SJCRH30 (cell line): ENCODE measurements around the gene CLDN4. TPM values are rescaled to one million over a fixed set of nuclear protein-coding genes. Genes with fewer than 3 reads are reported as not detected.
"Not testable (repeated sequence)": the region's sequence is repeated elsewhere in the genome, so short reads cannot be mapped to it uniquely, and the experiment has no call there.

ENCODE experiments used
- DNase-seq, 2 experiments: peaks; one replicate each; pipeline ENCODE4 v3.0.0-alpha.2; 2015 to 2020
- H3K27ac ChIP-seq: fragments of 250-450 bp; sonication (Bioruptor Pico); 2 replicates; pipeline ENCODE4 v1.5.1; 2020; ENCODE audit warnings: mild to moderate bottlenecking, moderate library complexity
- H3K27me3 ChIP-seq: fragments of 250-450 bp; sonication (Bioruptor Pico); 2 replicates; pipeline ENCODE4 v1.5.1; 2020; ENCODE audit warnings: mild to moderate bottlenecking, moderate library complexity
- H3K36me3 ChIP-seq: fragments of 250-450 bp; sonication (Bioruptor Pico); 2 replicates; pipeline ENCODE4 v1.5.1; 2020; ENCODE audit warnings: mild to moderate bottlenecking, moderate library complexity
- H3K4me1 ChIP-seq: fragments of 250-450 bp; sonication (Bioruptor Pico); 2 replicates; pipeline ENCODE4 v1.5.1; 2020; ENCODE audit warnings: mild to moderate bottlenecking, moderate library complexity
- H3K4me3 ChIP-seq: fragments of 250-450 bp; sonication (Bioruptor Pico); 2 replicates; pipeline ENCODE4 v1.5.1; 2020; ENCODE audit warnings: mild to moderate bottlenecking, moderate library complexity
- H3K9me3 ChIP-seq: fragments of 250-450 bp; sonication (Bioruptor Pico); replicated peaks from 2 replicates; pipeline ENCODE4 v1.5.1; 2020; ENCODE audit warnings: mild to moderate bottlenecking, moderate library complexity
- total RNA-seq: library from RNA; depleted of rRNA; stranded (reverse); fragments of >200 nt; shearing (Covaris generic); gene quantifications from 2 replicates; pipeline ENCODE4 v1.2.3, GENCODE V29; 2014

The CLDN4 gene
- total RNA-seq, 1 experiment from 2014 or later, result 0.06 TPM

DNA sequence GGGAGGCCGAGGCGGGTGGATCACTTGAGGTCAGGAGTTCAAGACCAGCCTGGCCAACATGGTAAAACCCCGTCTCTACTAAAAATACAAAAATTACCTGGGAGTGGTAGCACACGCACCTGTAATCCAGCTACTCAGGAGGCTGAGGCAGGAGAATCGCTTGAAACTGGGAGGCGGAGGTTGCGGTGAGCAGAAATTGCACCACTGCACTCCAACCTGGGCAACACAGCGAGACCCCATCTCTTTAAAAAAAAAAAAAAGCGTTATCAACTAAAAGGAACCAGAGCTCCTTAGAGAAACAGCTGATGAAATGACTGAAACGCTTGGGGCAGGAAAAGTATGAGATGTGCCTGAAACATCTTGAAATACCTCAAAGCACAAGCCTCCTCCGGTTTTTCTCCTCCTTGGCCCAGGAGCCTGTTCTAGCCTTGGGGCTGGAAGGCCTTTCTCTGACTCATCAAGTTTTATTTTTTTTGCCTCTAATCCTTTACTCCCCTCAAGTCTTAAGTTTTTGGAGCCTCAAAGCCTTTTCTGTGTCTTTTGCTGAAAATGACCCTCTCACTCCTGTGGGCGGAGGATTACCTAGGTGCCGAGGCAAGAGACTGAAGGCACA is 14.2 kb downstream of the CLDN4 start:
- Histone ChIP-seq H3K4me3 (no peak overlapping the region), H3K36me3 (no peaks in the 10 kb centered on the region), H3K4me1 (no peaks in the 10 kb centered on the region; the same call in 1 of the 2 replicates), H3K9me3 (0 out of 2 replicates have a peak, but pooled peaks cover 6% of the 10 kb centered on the region), H3K27ac (no peak overlapping the region), H3K27me3 (no peaks in the 10 kb centered on the region)
- DNase-seq, result no peak

DNA sequence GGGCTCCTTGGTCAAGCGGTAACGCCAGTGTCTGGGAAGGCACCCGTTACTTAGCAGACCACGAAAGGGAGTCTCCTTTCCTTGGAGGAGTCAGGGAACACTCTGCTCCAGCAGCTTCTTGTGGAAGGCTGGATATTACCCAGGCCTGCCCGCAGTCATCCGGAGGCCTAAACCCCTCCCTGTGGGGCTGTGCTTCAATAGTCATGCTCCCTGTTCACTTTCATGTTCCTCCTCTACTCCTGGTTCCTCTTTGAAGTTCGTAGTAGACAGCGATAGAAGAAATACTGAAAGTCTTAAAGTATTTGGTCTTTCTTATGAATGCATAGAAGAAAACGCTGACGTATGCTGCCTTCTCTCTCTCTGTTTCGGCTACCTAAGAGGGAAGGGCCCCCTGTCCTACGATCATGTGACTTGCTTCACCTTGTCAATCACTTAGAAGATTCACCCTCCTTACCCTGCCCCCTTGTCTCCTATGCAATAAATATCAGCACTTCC is 15.0 kb downstream of the CLDN4 start:
- H3K27ac ChIP-seq, DNase-seq, H3K27me3 ChIP-seq, H3K36me3 ChIP-seq, H3K4me1 ChIP-seq, H3K4me3 ChIP-seq, H3K9me3 ChIP-seq: not testable (repeated sequence)

DNA sequence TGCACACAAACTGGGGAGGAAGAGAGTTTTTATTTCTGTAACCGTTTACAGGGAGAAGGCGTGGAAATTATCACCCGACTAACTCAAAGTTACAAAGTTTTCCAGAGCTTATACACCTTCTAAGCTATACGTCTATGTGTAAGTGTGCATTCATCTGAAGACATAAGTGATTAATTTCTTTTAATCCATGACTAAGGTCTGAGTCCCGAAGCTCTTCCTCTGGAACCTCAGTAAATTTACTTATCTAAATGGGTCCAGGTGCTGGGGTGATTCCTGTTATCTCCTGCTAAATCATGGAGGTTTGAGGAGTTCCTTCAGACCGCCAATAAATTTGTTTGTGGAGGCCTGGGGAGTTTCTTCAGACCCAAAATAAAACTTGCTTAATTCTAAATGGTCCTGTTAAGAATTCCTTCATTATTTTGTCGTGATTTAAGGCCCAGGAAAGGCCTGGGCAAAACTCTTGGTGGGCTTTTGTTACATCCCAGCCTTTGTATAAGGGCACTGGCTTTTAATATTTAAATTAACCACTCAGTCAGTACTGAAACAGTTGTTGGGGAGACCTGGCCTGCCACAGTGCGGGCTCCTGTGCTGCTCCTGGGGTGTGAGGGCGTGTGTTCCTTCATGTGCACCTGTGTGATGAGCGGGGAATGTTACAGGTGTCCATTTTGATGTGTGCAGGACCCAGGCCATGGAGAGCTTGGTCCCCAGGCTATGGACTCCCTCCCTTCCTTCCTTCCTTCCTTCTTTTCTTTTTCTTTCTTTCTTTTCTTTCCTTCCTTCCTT is 17.3 kb downstream of the CLDN4 start:
- Histone ChIP-seq H3K4me3 (no peak overlapping the region), H3K27ac (no peak overlapping the region), H3K9me3 (0 out of 2 replicates have a peak, but pooled peaks cover 6% of the 10 kb centered on the region), H3K27me3 (no peaks in the 10 kb centered on the region), H3K36me3 (no peaks in the 10 kb centered on the region), H3K4me1 (peaks cover 14% of the 10 kb centered on the region)
- no peak for DNase-seq

DNA sequence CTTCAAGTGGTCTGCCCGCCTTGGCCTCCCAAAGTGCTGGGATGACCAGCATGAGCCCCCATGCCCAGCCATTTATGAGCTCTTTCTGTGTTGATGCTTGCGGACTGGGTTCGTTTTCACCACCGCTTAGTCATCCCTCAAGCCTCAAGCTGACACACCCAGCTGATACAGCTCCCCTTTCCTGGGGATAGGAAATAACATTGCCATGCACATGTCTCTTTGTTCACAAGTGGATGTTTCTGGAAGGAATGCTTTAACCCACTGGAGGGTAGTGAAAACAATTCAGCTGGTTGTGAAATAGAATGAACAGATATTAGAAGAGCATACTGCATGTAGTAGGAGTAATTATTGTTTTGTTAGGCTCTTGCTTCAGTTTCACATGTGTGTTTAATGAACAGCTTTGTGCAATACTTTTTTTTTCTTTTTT is 20.0 kb downstream of the CLDN4 start:
- peak in 1 of 2 experiments; percentile 50 for DNase-seq
- Histone ChIP-seq H3K9me3 (0 out of 2 replicates have a peak, but pooled peaks cover 6% of the 10 kb centered on the region), H3K36me3 (no peaks in the 10 kb centered on the region), H3K27ac (peak overlapping the region; percentile 49), H3K4me1 (peaks cover 14% of the 10 kb centered on the region), H3K4me3 (no peak overlapping the region), H3K27me3 (peaks cover 11% of the 10 kb centered on the region; the same call in 1 of the 2 replicates)

DNA sequence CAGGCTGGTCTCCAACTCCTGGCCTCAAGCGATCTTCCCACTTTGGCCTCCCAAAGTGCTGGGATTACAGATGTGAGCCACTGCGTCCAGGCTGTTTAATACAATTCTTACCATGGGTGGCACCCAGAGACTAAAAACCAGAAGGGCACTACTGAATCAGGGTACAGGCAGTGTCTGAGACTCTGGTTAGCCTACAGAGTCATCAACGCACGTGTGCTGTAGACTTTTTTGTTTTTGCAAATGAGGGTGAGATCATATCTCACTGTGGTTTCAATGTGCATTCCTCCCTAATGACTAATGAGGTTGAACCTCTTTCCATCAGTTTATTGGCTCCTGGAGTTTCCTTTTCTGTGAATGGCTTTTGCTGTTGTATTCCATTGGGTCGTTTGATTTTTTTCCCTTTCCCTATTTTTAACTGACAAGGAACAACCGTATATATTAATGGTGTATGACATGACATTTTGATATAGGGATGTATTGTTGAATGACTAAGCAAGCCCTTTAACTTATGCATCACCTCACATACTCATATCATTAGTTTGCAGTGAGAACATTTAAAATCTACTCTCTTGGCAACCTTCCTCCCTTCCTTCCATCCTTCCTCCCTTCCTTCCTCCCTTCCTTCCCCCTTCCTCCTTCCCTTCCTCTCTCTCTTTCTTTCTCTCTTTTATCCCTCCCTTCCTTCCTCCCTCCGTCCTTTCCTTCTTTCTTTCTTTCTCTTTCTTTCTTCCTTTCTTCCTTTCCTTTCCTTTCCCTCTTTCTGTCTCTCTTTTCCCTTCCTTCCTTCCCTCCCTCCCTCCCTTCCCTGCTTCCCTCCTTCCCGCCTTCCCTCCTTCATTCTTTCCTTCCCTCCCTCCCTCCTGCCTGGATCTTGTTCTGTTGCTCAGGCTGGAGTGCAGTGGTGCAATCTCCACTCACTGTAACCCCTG is 20.9 kb downstream of the CLDN4 start:
- Histone ChIP-seq H3K4me3 (no peak overlapping the region), H3K27me3 (peaks cover 11% of the 10 kb centered on the region; the same call in 1 of the 2 replicates), H3K27ac (peak overlapping the region; percentile 49), H3K36me3 (no peaks in the 10 kb centered on the region), H3K4me1 (peaks cover 14% of the 10 kb centered on the region), H3K9me3 (0 out of 2 replicates have a peak, but pooled peaks cover 6% of the 10 kb centered on the region)
- DNase-seq, result peak; percentile 49 to 83

DNA sequence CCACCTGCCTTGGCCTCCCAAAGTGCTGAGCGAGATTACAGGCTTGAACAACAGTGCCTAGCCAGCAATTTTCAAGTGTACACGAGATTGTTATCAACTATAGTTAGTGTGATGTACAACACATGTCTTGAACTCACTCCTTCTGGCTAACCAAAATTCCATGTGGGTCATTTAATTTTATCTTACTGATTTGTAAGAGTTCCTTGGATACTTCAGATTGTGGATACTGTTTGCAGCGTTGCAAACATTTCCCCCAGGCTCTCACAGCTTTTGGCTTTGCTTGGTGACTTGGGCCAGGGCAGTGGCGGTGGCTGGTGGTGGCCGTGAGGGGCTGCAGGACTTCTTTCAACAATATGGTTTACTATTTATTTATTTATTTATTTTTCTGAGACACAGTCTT is 21.7 kb downstream of the CLDN4 start:
- Histone ChIP-seq H3K36me3 (no peaks in the 10 kb centered on the region), H3K27ac (no peak overlapping the region), H3K27me3 (peaks cover 11% of the 10 kb centered on the region; the same call in 1 of the 2 replicates), H3K4me3 (no peak overlapping the region), H3K4me1 (peaks cover 14% of the 10 kb centered on the region), H3K9me3 (0 out of 2 replicates have a peak, but pooled peaks cover 6% of the 10 kb centered on the region)
- no peak for DNase-seq

DNA sequence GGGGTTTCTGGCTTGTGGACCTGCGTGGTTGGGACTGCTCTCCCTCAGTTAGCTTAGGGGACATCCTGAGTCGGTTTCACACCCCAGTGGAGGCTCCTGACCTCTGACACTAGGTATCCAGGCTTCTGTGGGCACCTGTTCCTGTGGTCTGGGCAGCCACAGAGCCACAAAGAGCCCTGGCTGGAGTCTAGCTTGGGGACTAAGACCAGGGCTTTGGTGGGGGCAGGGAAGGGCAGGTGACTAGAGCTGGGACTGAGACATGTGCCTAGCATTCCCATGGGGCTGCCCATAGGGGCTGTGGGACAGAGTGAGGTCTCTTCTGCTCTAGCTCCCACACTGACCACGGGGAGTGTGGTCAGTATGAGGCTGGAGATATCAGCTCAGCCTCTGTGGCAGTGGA is 26.1 kb downstream of the CLDN4 start:
- Histone ChIP-seq H3K9me3 (no peaks in the 10 kb centered on the region), H3K36me3 (no peaks in the 10 kb centered on the region), H3K4me3 (no peak overlapping the region), H3K4me1 (no peaks in the 10 kb centered on the region), H3K27ac (no peak overlapping the region), H3K27me3 (peaks cover 11% of the 10 kb centered on the region; the same call in 1 of the 2 replicates)
- no peak for DNase-seq

DNA sequence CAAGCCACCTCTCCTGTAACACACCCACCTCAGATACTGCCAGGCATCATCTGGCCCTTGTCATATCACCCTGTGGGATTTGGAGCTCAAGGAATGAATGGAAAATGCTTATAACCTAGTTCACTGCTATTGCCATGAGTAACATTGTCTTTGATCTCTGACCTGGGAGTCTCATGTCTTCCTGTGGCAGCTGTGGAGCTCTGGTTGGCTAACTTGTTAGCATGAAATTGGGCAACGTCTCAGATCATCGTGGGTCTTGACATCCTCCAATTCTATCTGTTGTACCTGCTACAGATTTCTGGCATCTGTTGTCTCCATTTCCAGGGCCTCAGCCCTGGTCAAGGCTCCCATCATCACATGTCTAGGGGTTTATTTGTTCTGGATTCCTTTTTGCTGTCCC is 28.0 kb downstream of the CLDN4 start:
- peaks cover 11% of the 10 kb centered on the region; the same call in 1 of the 2 replicates for H3K27me3 ChIP-seq
- DNase-seq, result no peak
- no peaks in the 10 kb centered on the region for H3K9me3 ChIP-seq
- no peak overlapping the region for H3K27ac ChIP-seq
- no peaks in the 10 kb centered on the region for H3K36me3 ChIP-seq
- H3K4me3 ChIP-seq, result no peak overlapping the region
- H3K4me1 ChIP-seq, result no peaks in the 10 kb centered on the region

DNA sequence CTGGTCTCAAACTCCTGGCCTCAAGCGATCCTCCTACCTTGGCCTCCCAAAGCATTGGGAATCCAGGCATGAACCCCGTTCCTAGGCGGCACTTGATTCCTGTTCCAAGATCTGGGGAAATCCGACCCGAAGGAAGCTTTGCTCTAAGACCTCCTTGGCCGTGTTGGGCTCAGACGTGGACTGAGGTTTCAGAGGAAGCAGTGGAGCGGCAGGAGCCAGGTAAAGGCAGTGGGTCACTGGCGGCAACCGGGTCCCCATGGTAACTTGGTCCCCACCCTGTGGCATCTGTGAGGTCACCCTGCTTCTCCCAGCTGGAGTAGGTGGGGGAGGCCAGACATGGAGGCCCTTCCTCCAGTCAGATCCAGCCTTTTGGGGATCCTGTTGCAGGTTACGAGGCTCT is 30.1 kb downstream of the CLDN4 start, which contains the start of gene TMEM270:
Gene TMEM270 (plus strand): TSS at position 301 of the 400 bp plus-strand sequence. CDS start 36 bp downstream, at position 337.
- no peaks in the 10 kb centered on the region for H3K9me3 ChIP-seq
- H3K27ac ChIP-seq, result no peak within 1 kb of the TSS
- H3K36me3 ChIP-seq, result no peaks in the 10 kb centered on the region
- no peaks in the 10 kb centered on the region for H3K27me3 ChIP-seq
- no peak within 1 kb of the TSS for H3K4me3 ChIP-seq
- H3K4me1 ChIP-seq, result no peaks in the 10 kb centered on the region
- DNase-seq, result no peak

DNA sequence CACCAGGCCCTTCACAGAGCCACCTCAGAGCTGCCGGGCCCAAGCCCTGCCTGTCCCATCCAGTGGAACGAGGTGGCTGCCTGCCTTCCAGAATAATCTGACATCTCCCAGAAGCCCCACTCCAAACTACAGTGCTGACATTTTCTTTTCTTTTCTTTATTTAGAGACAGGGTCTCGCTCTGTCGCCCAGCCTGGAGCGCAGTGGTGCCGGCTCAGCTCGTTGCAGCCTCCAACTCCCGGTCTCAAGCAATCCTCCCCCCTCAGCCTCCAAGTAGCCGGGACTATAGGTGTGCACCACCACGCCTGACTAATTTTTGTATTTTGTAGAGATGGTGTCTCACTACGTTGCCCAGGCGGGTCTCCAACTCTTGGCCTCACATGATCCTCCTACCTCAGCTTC is 30.5 kb downstream of the CLDN4 start:
- H3K4me1 ChIP-seq, result no peaks in the 10 kb centered on the region
- H3K9me3 ChIP-seq, result no peaks in the 10 kb centered on the region
- no peak overlapping the region for H3K27ac ChIP-seq
- no peak for DNase-seq
- H3K4me3 ChIP-seq, result no peak overlapping the region
- no peaks in the 10 kb centered on the region for H3K27me3 ChIP-seq
- no peaks in the 10 kb centered on the region for H3K36me3 ChIP-seq

DNA sequence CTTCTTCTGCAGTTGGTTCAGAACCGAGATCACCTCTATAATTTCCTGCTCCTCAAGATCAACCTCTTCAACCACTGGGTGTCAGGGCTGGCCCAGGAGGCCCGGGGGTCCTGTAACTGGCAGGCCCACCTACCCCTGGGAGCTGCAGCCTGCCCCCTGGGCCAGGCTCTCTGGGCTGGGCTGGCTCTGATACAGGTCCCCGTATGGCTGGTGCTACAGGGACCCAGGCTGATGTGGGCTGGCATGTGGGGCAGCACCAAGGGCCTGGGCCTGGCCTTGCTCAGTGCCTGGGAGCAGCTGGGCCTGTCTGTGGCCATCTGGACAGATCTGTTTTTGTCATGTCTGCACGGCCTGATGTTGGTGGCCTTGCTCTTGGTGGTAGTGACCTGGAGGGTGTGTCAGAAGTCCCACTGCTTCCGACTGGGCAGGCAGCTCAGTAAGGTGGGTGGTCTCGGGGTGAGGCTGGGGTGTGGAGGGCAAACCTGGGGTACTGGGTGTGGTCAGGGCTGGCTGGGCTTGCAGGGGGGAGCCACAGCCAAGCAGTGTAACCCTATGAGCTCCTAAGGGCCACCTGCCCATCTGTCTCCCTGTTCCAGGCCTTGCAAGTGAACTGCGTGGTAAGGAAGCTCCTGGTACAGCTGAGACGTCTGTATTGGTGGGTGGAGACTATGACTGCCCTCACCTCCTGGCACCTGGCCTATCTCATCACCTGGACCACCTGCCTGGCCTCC is 34.4 kb downstream of the CLDN4 start:
- Histone ChIP-seq H3K27ac (no peak overlapping the region), H3K4me3 (no peak overlapping the region), H3K27me3 (no peaks in the 10 kb centered on the region; the same call in 1 of the 2 replicates), H3K4me1 (peaks cover 3% of the 10 kb centered on the region; the same call in 1 of the 2 replicates), H3K36me3 (no peaks in the 10 kb centered on the region), H3K9me3 (no peaks in the 10 kb centered on the region)
- DNase-seq, result no peak

DNA sequence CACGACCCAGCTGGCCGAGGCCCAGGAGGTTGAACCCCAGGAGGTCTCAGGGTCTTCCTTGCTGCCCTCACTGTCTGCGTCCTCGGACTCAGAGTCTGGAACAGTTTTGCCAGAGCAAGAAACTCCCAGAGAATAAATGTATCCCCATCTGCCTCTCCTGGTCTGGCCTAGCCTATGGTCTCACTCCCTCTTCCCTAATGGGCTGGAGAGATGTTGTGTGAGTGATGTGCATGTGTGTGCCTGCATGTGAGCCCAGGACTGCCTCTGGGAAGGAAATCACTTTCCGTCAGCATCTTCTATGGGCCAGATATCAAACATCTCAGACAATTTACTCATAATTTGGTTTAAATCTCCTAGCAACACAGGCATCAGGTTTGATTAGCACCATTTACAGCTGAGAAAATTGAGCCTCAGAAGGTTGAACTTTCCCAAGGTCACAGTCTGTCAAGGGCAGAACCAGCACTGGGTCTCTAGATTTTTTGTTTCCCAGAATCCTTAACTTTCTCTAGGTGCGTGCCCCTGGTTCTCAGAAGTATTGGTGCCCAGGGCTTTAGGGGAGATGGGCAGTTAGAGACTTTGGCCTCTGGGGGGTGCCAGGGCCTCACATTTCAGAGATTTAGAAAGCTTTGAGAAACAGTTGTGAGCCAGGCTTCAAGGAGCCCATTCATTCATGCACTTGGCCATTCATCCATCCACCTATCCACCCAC is 35.1 kb downstream of the CLDN4 start:
- Histone ChIP-seq H3K4me1 (peaks cover 7% of the 10 kb centered on the region; the same call in 1 of the 2 replicates), H3K9me3 (no peaks in the 10 kb centered on the region), H3K27me3 (no peaks in the 10 kb centered on the region; the same call in 1 of the 2 replicates), H3K27ac (no peak overlapping the region), H3K4me3 (no peak overlapping the region), H3K36me3 (no peaks in the 10 kb centered on the region)
- DNase-seq, result peak; percentile 46 to 77

DNA sequence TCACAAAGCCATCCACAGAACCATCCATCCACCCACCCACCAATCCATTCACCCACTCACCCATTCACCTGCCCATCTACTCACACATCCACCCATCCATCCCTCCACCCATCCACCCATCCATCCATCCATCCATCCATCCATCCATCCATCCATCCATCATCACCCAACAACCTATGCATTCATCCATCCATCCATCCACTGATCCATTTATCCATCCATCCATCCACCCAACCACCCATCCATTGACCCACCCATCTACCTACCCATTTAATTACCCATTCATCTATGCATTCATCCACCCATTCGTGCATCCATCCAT is 35.6 kb downstream of the CLDN4 start:
- peaks cover 7% of the 10 kb centered on the region; the same call in 1 of the 2 replicates for H3K4me1 ChIP-seq
- no peaks in the 10 kb centered on the region for H3K9me3 ChIP-seq
- H3K27ac ChIP-seq, result no peak overlapping the region
- H3K36me3 ChIP-seq, result no peaks in the 10 kb centered on the region
- no peak overlapping the region for H3K4me3 ChIP-seq
- no peak for DNase-seq
- H3K27me3 ChIP-seq, result no peaks in the 10 kb centered on the region; the same call in 1 of the 2 replicates
